ENCODE data around the gene IGFBP1. TPM values are rescaled to one million over a fixed set of nuclear protein-coding genes. Genes with fewer than 3 reads are reported as not detected.
A peak's percentile ranks its signal among the peaks of the same experiment; 100 is the strongest.

The IGFBP1 gene
- total RNA-seq, 4 donors from 2014 or later, result 0.48 TPM; not detected in 3

DNA sequence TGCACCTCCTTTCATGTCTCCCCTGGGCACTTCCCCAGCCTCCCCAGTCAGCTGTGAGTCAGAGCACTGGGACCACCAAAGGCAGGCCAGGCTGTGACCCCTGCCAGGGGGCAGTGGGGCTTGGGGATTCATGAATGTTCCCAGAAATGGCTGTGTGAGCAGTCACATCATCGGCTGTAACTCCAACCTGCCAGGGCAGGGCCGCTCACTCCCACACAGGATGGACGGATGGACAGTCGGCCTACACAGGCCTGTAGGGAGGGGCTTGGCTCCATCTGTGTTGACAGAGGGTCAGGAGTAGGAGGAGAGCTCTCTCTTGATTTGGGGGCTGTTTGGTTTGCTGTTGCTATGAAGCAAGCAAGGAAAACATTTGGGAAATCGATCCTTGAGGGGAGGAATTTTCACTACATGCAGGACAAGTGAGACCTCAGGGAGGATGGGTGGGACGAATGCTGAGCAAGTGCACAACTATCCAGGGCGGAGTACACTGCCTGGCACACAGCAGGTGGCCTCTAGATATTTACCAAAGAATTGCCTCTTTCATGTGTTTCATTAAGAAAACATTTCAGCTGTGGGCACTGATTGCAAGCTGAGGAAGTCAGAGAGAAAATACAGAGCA, 2.9 kb upstream of the IGFBP1 start:
- no peak overlapping the region for H3K4me3 ChIP-seq

DNA sequence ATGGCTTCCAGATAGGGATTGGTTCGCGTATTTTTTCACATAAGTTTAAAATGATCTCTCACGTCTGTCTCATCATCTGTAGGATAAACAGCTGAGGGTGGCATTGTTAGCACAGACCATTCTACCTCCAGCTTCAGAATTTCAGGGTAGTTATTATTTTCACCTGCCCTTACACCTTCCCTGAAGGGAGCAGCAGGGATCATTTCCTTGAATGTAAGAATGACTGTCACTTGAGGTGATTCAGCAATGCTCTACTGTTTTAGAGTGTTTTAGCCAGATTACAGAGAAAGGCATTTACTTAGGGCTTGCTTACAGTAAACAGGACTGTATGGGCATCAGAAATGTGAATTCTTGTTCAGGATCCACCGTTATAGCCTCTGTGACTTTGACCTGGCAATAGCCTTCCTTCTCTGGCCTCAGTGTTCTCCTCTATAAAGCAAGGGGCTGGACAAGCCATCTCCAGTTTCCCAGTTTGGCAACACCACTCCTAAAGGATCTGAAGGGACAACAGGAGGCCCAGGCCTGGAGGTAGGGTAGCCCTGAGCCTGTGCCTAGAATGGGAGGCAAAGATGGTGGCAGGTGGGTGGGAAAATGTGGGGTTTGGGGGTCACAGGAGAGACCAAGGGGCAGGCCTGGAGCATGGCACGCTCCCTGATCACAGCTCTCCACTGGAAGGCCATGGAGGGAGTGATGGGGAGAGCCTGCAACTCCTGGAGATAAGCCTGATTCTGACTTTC, 1.2 kb upstream of the IGFBP1 start:
- TF ChIP-seq POLR2AphosphoS5 (IDR thresholded peaks at IDR 0.05) (no peak), POLR2A (IDR thresholded peaks at IDR 0.05) (no peak), EP300 (IDR thresholded peaks at IDR 0.05) (no peak)
- TF ChIP-seq, protein P1, sequence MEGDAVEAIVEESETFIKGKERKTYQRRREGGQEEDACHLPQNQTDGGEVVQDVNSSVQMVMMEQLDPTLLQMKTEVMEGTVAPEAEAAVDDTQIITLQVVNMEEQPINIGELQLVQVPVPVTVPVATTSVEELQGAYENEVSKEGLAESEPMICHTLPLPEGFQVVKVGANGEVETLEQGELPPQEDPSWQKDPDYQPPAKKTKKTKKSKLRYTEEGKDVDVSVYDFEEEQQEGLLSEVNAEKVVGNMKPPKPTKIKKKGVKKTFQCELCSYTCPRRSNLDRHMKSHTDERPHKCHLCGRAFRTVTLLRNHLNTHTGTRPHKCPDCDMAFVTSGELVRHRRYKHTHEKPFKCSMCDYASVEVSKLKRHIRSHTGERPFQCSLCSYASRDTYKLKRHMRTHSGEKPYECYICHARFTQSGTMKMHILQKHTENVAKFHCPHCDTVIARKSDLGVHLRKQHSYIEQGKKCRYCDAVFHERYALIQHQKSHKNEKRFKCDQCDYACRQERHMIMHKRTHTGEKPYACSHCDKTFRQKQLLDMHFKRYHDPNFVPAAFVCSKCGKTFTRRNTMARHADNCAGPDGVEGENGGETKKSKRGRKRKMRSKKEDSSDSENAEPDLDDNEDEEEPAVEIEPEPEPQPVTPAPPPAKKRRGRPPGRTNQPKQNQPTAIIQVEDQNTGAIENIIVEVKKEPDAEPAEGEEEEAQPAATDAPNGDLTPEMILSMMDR (IDR thresholded peaks at IDR 0.05), result no peak
- Histone ChIP-seq H3K4me1 (peaks cover 12% of the 10 kb centered on the region), H3K36me3 (no peaks in the 10 kb centered on the region), H3K27ac (no peak overlapping the region), H3K9me3 (no peaks in the 10 kb centered on the region), H3K27me3 (peaks cover 64% of the 10 kb centered on the region), H3K4me3 (no peak overlapping the region)
- 94% methylated on average over 5 of the region's 5 CpGs for WGBS
- no peak for DNase-seq (ENCODE audit: low spot score in 2 of 2)

More for the DNA sequence above, 2.9 kb upstream of the IGFBP1 start:
- no peak for DNase-seq (ENCODE audit: low spot score in 2 of 2)
- Histone ChIP-seq H3K36me3 (no peaks in the 10 kb centered on the region), H3K27ac (no peak overlapping the region), H3K4me1 (peaks cover 12% of the 10 kb centered on the region), H3K27me3 (peaks cover 62% of the 10 kb centered on the region), H3K9me3 (no peaks in the 10 kb centered on the region)
- TF ChIP-seq, protein P1 (IDR thresholded peaks at IDR 0.05), result no peak
- TF ChIP-seq POLR2A (IDR thresholded peaks at IDR 0.05), result no peak
- no peak for TF ChIP-seq POLR2AphosphoS5 (IDR thresholded peaks at IDR 0.05)
- TF ChIP-seq EP300 (IDR thresholded peaks at IDR 0.05), result no peak
- 63% methylated on average over 4 of the region's 7 CpGs for WGBS

DNA sequence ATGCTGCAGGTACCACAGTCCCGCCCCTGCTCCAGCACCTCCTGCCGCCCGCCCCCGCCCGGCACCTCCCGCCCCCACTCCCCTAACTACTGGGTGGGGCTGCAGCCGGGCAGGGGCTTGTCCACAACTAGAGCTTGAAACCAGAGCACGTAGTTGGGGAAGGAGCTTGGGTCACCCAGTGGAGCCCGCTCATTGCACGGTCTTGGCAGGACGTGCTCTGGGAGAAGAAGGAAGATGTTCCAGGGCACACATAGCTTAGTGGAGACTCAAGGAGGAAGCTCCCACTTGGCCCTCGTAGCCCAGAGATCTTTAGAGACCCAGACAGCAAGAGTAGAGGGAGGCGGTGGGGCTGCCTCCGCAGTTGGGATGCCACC, 692 bp downstream of the IGFBP1 start:
- H3K27ac ChIP-seq, result no peak overlapping the region
- H3K27me3 ChIP-seq, result peaks cover 64% of the 10 kb centered on the region
- no peaks in the 10 kb centered on the region for H3K36me3 ChIP-seq
- peak overlapping the region; percentile 39 for H3K4me3 ChIP-seq
- peaks cover 12% of the 10 kb centered on the region for H3K4me1 ChIP-seq
- TF ChIP-seq EP300 (IDR thresholded peaks at IDR 0.05) (no peak), POLR2A (IDR thresholded peaks at IDR 0.05) (no peak), POLR2AphosphoS5 (IDR thresholded peaks at IDR 0.05) (no peak)
- TF ChIP-seq, protein P1 (IDR thresholded peaks at IDR 0.05), result no peak
- 31% methylated on average over 4 of the region's 14 CpGs for WGBS
- no peak for DNase-seq (ENCODE audit: low spot score in 2 of 2)
- no peaks in the 10 kb centered on the region for H3K9me3 ChIP-seq

DNA sequence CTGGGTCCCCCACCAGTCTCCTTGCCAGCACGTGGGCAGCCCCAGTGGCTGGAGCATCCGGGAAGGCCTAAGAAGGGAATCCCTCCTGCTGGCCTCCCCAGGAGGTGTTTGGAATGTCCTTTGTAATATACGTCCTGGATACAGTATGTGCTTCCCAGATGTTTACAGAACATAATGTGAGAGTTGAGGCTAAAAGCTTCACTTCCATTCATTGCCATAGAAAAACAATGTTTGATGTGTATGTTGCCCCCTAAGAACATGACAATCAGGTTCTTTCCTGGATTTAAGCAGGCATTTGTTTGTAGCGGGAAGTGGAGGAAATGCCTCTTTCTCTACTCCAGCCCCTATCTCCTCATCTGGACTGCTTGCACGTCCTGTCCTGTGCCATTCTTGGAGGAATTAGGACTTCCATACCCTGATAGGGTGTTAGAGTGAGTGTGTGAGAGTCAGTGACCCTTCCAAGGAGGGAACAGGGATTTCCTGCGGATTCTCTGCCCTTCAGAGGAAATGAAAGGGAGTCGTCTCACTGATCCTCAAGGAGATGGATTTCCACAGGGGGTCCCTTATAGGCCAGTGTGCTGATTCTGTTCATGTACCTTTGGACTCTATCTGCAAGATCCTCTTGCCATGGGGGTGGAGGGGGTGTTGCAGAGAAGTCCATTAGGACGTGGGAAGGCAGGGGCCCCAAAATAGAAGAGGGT, 1.2 kb downstream of the IGFBP1 start:
- Histone ChIP-seq H3K27ac (no peak overlapping the region), H3K9me3 (no peaks in the 10 kb centered on the region), H3K4me1 (peaks cover 12% of the 10 kb centered on the region), H3K27me3 (peaks cover 62% of the 10 kb centered on the region), H3K36me3 (no peaks in the 10 kb centered on the region), H3K4me3 (no peak overlapping the region)
- WGBS, result 78% methylated on average over 6 of the region's 8 CpGs
- TF ChIP-seq POLR2AphosphoS5 (IDR thresholded peaks at IDR 0.05), result no peak
- TF ChIP-seq EP300 (IDR thresholded peaks at IDR 0.05), result no peak
- TF ChIP-seq, protein P1 (IDR thresholded peaks at IDR 0.05), result no peak
- TF ChIP-seq POLR2A (IDR thresholded peaks at IDR 0.05), result no peak
- no peak for DNase-seq (ENCODE audit: low spot score in 2 of 2)
